ENCODE results near the gene ATXN10.

GRCh38 chr22:45757068-45757467, 85.4 kb downstream of the ATXN10 start:
- TF ChIP-seq EGR1 (IDR thresholded peaks at IDR 0.05; ENCODE audit: borderline replicate concordance, low read depth, low read length): peak; percentile 76
- no peak for TF ChIP-seq CHD1 (IDR thresholded peaks at IDR 0.05; ENCODE audit: low read depth, low read length)
- no peak for TF ChIP-seq EP300 (IDR thresholded peaks at IDR 0.05; ENCODE audit: borderline replicate concordance in 1 of 2, low read depth in 2 of 2, low read length in 2 of 2)
- 0 out of 2 replicates have a peak, but pooled peaks have one; percentile 16 for TF ChIP-seq MAX (IDR thresholded peaks at IDR 0.05)
- no peak for TF ChIP-seq KDM1A (IDR thresholded peaks at IDR 0.05; ENCODE audit: borderline replicate concordance, low read length)
- no peak for TF ChIP-seq FOSL1 (IDR thresholded peaks at IDR 0.05; ENCODE audit: insufficient read depth, low read depth, low read length)
- TF ChIP-seq RFX5 (IDR thresholded peaks at IDR 0.05; ENCODE audit: borderline replicate concordance, low read depth, low read length): no peak
- no peak for TF ChIP-seq CHD7 (IDR thresholded peaks at IDR 0.05; ENCODE audit: insufficient replicate concordance, low read length)

All from H1 (cell line).